GM12891 (cell line): ENCODE measurements around the gene CNR2.
"Not testable (repeated sequence)": the region's sequence is repeated elsewhere in the genome, so short reads cannot be mapped to it uniquely, and the experiment has no call there.

Experiments used
- DNase-seq: peaks from one replicate; pipeline ENCODE4 v3.0.0; 2011; ENCODE audit warnings: low spot score; ENCODE audit not compliant: insufficient read length
- FAIRE-seq: peaks from 2 replicates; lab custom pipeline; 2011; peaks lifted over from hg19 to GRCh38; lab: Jason Lieb, UNC
- PAX5 ChIP-seq: IDR thresholded peaks from 2 replicates; pipeline ENCODE4 v1.6.1; 2011; ENCODE audit warnings: low read length, moderate library complexity, mild to moderate bottlenecking; ENCODE audit not compliant: insufficient read depth, severe bottlenecking
- POLR2A ChIP-seq: IDR thresholded peaks from 2 replicates; pipeline ENCODE4 v1.6.1; 2011; ENCODE audit warnings: low read depth, low read length, control low read depth
- POLR2AphosphoS5 ChIP-seq: IDR thresholded peaks from 2 replicates; pipeline ENCODE4 v1.6.1; 2011; ENCODE audit warnings: low read depth, low read length, control low read depth
- POU2F2 ChIP-seq: IDR thresholded peaks from 2 replicates; pipeline ENCODE4 v1.6.1; 2011; ENCODE audit warnings: low read depth, mild to moderate bottlenecking, control low read depth, low read length, moderate library complexity
- SPI1 ChIP-seq: IDR thresholded peaks from 2 replicates; pipeline ENCODE4 v1.6.1; 2011; ENCODE audit warnings: low read depth, low read length, control low read depth
- TAF1 ChIP-seq: IDR thresholded peaks from 2 replicates; pipeline ENCODE4 v1.6.1; 2011; ENCODE audit warnings: low read depth, low read length, control low read depth

CNR2 gene

GRCh38 chr1:23905461-23906025 lies 7.6 kb downstream of the CNR2 start:
- FAIRE-seq (no peak), DNase-seq (no peak)
- no peak for TF ChIP-seq TAF1
- no peak for TF ChIP-seq POU2F2
- no peak for TF ChIP-seq PAX5
- TF ChIP-seq POLR2AphosphoS5, result no peak
- TF ChIP-seq SPI1, result peak; percentile 28; the same call in 1 of the 2 replicates

- no peak for DNase-seq
- peak; percentile 89 for FAIRE-seq
These were observed 8.3 kb downstream of the CNR2 start for GRCh38 chr1:23904748-23905357.

GRCh38 chr1:23903754-23904153 lies 9.4 kb downstream of the CNR2 start:
- DNase-seq (no peak), FAIRE-seq (peak; percentile 69)
- TF ChIP-seq POLR2AphosphoS5 (no peak), POLR2A (no peak), POU2F2 (no peak), TAF1 (no peak), SPI1 (no peak), PAX5 (no peak)

More at GRCh38 chr1:23904748-23905357, 8.3 kb downstream of the CNR2 start:
- TF ChIP-seq SPI1 (no peak), POLR2A (0 out of 2 replicates have a peak, but pooled peaks have one; percentile 17), PAX5 (no peak), TAF1 (no peak)

GRCh38 chr1:23902321-23903278 lies 10.6 kb downstream of the CNR2 start:
- DNase-seq, result no peak
- TF ChIP-seq TAF1 (no peak), POLR2A (no peak)
- peak; percentile 65 for FAIRE-seq

GRCh38 chr1:23900017-23900416 lies 13.1 kb downstream of the CNR2 start:
- not testable (repeated sequence) for DNase-seq, FAIRE-seq

GRCh38 chr1:23899070-23899469 lies 14.1 kb downstream of the CNR2 start:
- FAIRE-seq (peak; percentile 82), DNase-seq (no peak)
- TF ChIP-seq SPI1 (no peak), POU2F2 (no peak), TAF1 (no peak), PAX5 (no peak), POLR2AphosphoS5 (no peak)

- DNase-seq, result no peak
- no peak for TF ChIP-seq POLR2AphosphoS5
- TF ChIP-seq POLR2A, result no peak
- TF ChIP-seq SPI1, result no peak
- no peak for TF ChIP-seq PAX5
- TF ChIP-seq TAF1, result no peak
- TF ChIP-seq POU2F2, result no peak
- peak; percentile 72 for FAIRE-seq
These were observed 16.1 kb downstream of the CNR2 start for GRCh38 chr1:23897083-23897482.

- FAIRE-seq (peak; percentile 69), DNase-seq (no peak)
- TF ChIP-seq POLR2AphosphoS5 (no peak), TAF1 (no peak), SPI1 (no peak), PAX5 (no peak), POLR2A (no peak), POU2F2 (no peak)
These were observed 16.7 kb downstream of the CNR2 start for GRCh38 chr1:23896491-23896890.

GRCh38 chr1:23895993-23896392 lies 17.2 kb downstream of the CNR2 start:
- no peak for FAIRE-seq
- TF ChIP-seq POLR2AphosphoS5 (no peak), POLR2A (no peak), TAF1 (no peak), PAX5 (no peak), POU2F2 (no peak), SPI1 (no peak)
- DNase-seq, result no peak

GRCh38 chr1:23895082-23895481 lies 18.1 kb downstream of the CNR2 start:
- peak; percentile 52 for FAIRE-seq
- TF ChIP-seq POLR2AphosphoS5, result no peak
- TF ChIP-seq POU2F2, result no peak
- TF ChIP-seq POLR2A, result no peak
- no peak for TF ChIP-seq PAX5
- no peak for TF ChIP-seq TAF1
- TF ChIP-seq SPI1, result no peak
- DNase-seq, result no peak
